Esophagus (tissue), 2 donors: ENCODE data around the gene HDAC11. TPM values are rescaled to one million over a fixed set of nuclear protein-coding genes. Genes with fewer than 3 reads are reported as not detected.
A peak's percentile ranks its signal among the peaks of the same experiment; 100 is the strongest.

ENCODE experiments used
- H3K27ac ChIP-seq, 2 donors: one replicate each; pipeline ENCODE4 v1.5.1; 2013; ENCODE audit warnings: low read depth in 2 of 2, mild to moderate bottlenecking in 2 of 2, inconsistent platforms in 1 of 2, low read length in 1 of 2, moderate library complexity in 1 of 2
- H3K27me3 ChIP-seq, 2 donors: one replicate each; pipeline ENCODE4 v1.6.1; 2013; ENCODE audit warnings: low read length in 2 of 2, control low read depth in 1 of 2, mild to moderate bottlenecking in 1 of 2; ENCODE audit not compliant: insufficient read depth in 2 of 2, control insufficient read depth in 1 of 2
- H3K36me3 ChIP-seq, 2 donors: one replicate each; pipeline ENCODE4 v1.6.1; 2013; ENCODE audit warnings: low read length in 1 of 2; ENCODE audit not compliant: control insufficient read depth in 2 of 2, insufficient read depth in 2 of 2
- H3K4me1 ChIP-seq, 2 donors: one replicate each; pipeline ENCODE4 v1.6.1; 2013; ENCODE audit warnings: low read length in 1 of 2; ENCODE audit not compliant: control insufficient read depth in 2 of 2, insufficient read depth in 2 of 2
- H3K4me3 ChIP-seq, 2 donors: one replicate each; pipeline ENCODE4 v1.5.1; 2013; ENCODE audit warnings: low read length in 2 of 2, mild to moderate bottlenecking in 2 of 2, low read depth in 1 of 2, moderate library complexity in 1 of 2
- H3K9me3 ChIP-seq, 2 donors: one replicate each; pipeline ENCODE4 v1.6.1; 2013; ENCODE audit warnings: mild to moderate bottlenecking in 2 of 2, low read depth in 1 of 2, low read length in 1 of 2, moderate library complexity in 1 of 2; ENCODE audit not compliant: control insufficient read depth in 2 of 2, insufficient read depth in 1 of 2
- WGBS, 2 donors: extraction: QIAGEN DNeasy Blood & Tissue Kit; methylation state at CpG; one replicate each; pipeline ENCODE4 v1.1.7; 2013; 5-methylcytosine and 5-hydroxymethylcytosine counted together
- polyA plus RNA-seq, 2 donors: library from polyadenylated mRNA; stranded (reverse); fragments of 200-250 nt; gene quantifications; one replicate each; pipeline ENCODE4 v1.2.3, GENCODE V29; 2013
- donor health status: healthy with polysubstance abuse.
- donor health status: Bipolar disorder and iron deficiency.

Gene HDAC11
- polyA plus RNA-seq, 2 donors, result 12.9 TPM

DNA sequence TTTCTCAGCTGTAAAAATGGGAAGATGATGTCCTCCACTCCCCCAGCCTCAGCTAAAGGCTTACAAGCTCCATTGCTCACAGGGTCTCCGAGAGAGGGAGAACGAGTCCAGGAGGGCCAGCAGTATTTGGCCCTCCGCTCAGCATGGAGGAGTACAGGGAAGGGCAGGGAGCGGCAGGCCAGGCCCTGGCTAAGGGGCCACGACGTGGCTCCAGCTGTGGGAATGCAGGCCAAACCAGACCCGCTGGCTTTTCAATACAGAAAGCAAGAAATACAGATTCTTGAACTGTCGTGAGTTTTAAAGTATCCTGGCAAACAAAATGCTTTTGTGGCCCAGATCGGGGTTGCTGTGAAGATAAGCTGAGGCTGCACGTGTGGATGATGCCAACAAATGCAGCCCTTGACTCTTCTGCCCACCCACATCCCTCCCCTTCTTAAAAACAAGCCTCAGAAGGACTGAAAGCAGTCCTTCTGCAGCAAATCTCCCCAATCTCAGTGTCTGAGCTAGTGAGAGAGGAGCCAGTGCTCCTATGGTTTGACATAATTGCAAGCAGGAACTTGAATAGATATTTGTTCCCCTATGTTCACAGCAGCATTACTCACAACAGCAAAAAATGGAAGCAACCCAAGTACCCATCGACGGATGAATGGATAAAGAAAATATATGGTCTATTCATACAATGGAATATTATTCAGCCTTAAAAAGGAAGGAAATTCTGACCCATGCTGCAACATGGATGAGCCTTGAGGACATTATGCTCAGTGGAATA lies 50.3 kb downstream of the HDAC11 start:
- Histone ChIP-seq H3K9me3 (no peaks in the 10 kb centered on the region), H3K36me3 (no peaks in the 10 kb centered on the region), H3K27ac (no peak overlapping the region), H3K4me3 (no peak overlapping the region), H3K4me1 (peaks cover 0 to 13% of the 10 kb centered on the region in 2 donors), H3K27me3 (no peaks in the 10 kb centered on the region)
- WGBS, 2 donors, result 58 to 65% methylated on average over 12 of the region's 12 CpGs

GRCh38 chr3:13532085-13532484 lies 52.0 kb downstream of the HDAC11 start:
- peaks cover 0 to 8% of the 10 kb centered on the region in 2 donors for H3K4me1 ChIP-seq
- WGBS, 2 donors, result 81 to 86% methylated on average over 9 of the region's 9 CpGs
- no peak overlapping the region for H3K4me3 ChIP-seq
- H3K36me3 ChIP-seq, result no peaks in the 10 kb centered on the region
- no peaks in the 10 kb centered on the region for H3K9me3 ChIP-seq
- H3K27ac ChIP-seq, result peak overlapping the region in 1 of 2 donors; percentile 16
- no peaks in the 10 kb centered on the region for H3K27me3 ChIP-seq

GRCh38 chr3:13532631-13533030 lies 52.5 kb downstream of the HDAC11 start:
- Histone ChIP-seq H3K36me3 (no peaks in the 10 kb centered on the region), H3K4me1 (peaks cover 0 to 8% of the 10 kb centered on the region in 2 donors), H3K27me3 (no peaks in the 10 kb centered on the region), H3K9me3 (no peaks in the 10 kb centered on the region), H3K27ac (peak overlapping the region in 1 of 2 donors; percentile 16), H3K4me3 (no peak overlapping the region)
- WGBS, 2 donors, result 81% methylated on average over 5 of the region's 5 CpGs

GRCh38 chr3:13533885-13534301 lies 53.8 kb downstream of the HDAC11 start:
- Histone ChIP-seq H3K27me3 (no peaks in the 10 kb centered on the region), H3K4me1 (peaks cover 0 to 8% of the 10 kb centered on the region in 2 donors), H3K9me3 (no peaks in the 10 kb centered on the region), H3K4me3 (no peak overlapping the region), H3K36me3 (no peaks in the 10 kb centered on the region), H3K27ac (no peak overlapping the region)
- WGBS, 2 donors, result 57 to 67% methylated on average over 8 of the region's 8 CpGs

GRCh38 chr3:13535526-13535875 lies 55.4 kb downstream of the HDAC11 start:
- no peak overlapping the region for H3K4me3 ChIP-seq
- H3K9me3 ChIP-seq, result no peaks in the 10 kb centered on the region
- WGBS, 2 donors, result 89% methylated on average over 10 of the region's 10 CpGs
- no peaks in the 10 kb centered on the region for H3K27me3 ChIP-seq
- no peak overlapping the region for H3K27ac ChIP-seq
- H3K36me3 ChIP-seq, result no peaks in the 10 kb centered on the region
- H3K4me1 ChIP-seq, result peaks cover 0 to 6% of the 10 kb centered on the region in 2 donors

DNA sequence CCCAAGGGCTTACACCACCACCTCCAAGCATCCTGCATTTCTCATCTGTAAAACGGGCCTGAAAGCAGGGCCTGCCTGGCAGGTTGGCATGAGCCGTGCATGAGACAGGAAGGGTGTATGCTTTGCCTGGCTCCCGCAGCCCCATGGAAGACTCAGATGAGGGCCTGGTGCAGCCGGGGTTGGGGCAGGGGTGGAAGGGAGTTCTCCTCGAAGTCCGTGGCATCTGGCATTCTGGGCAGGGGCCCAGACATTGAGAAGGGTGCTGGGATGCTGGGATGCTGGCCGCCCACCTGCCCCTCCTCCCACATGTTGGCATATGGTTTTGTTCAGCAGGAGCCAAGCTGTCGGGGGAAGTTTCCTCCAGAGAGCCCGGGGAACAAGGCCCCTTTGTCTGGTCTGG lies 55.8 kb downstream of the HDAC11 start:
- 79 to 80% methylated on average over 9 of the region's 9 CpGs for WGBS, 2 donors
- Histone ChIP-seq H3K4me3 (no peak overlapping the region), H3K9me3 (no peaks in the 10 kb centered on the region), H3K36me3 (no peaks in the 10 kb centered on the region), H3K4me1 (peaks cover 0 to 6% of the 10 kb centered on the region in 2 donors), H3K27me3 (no peaks in the 10 kb centered on the region), H3K27ac (no peak overlapping the region)

DNA sequence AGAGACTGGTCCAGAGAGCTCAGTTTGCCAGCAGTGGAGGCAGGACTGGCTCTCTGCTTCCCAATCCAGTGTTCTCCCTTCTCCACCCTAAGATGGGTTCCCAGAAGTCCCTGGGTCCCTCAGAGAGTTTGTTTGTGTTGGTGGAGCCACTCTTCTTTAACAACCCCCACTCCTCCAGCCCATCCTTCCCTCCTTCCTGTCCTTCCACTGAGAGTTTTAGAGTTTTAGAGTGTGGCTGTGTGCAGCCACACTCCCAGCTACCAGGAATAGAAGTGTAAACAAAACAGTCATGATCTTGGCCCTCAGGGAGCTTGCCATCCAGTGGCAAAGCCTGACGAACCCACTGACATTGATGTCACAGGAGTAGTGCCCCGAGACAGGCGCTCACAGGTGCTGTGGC lies 56.3 kb downstream of the HDAC11 start:
- 78 to 81% methylated on average over 3 of the region's 3 CpGs for WGBS, 2 donors
- Histone ChIP-seq H3K4me1 (peaks cover 0 to 6% of the 10 kb centered on the region in 2 donors), H3K4me3 (no peak overlapping the region), H3K27me3 (no peaks in the 10 kb centered on the region), H3K9me3 (peaks cover 0 to 4% of the 10 kb centered on the region in 2 donors), H3K27ac (no peak overlapping the region), H3K36me3 (no peaks in the 10 kb centered on the region)

- no peak overlapping the region for H3K4me3 ChIP-seq
- H3K9me3 ChIP-seq, result peaks cover 0 to 5% of the 10 kb centered on the region in 2 donors
- no peaks in the 10 kb centered on the region for H3K36me3 ChIP-seq
- H3K27me3 ChIP-seq, result no peaks in the 10 kb centered on the region
- H3K27ac ChIP-seq, result no peak overlapping the region
- 43 to 46% methylated on average over 8 of the region's 8 CpGs for WGBS, 2 donors
- H3K4me1 ChIP-seq, result peaks cover 0 to 6% of the 10 kb centered on the region in 2 donors
Measured at GRCh38 chr3:13536832-13537231, 56.7 kb downstream of the HDAC11 start.

DNA sequence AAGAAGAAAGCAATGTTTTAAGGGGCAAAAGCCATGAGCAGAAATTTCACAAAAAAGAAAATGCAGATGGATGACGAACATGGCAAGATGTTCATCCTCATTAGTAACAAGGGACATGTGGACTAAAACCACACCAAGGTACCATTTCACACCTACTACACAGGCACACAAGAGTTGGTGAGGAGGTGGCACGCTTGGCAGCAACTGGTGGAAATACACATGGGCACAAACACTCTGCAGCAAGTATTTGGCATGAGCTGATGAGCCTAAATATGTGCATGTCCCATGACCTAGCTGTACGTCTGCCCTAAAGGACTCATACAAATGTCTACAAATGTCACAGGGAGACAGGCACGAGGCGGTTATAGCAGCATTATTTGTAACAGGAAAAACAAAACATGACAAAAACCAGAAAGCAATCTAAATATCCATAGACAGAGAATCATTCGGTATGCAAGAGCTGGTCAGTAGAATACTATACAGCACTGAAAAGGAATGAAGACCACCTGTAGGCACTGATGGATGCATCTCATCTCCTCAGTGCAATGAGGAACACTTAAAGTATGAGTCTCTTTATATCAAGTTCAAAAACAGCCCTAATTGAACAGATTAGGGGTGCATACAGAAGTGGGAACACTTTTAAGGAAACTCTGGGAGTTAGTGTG lies 57.3 kb downstream of the HDAC11 start:
- Histone ChIP-seq H3K9me3 (peaks cover 0 to 5% of the 10 kb centered on the region in 2 donors), H3K27ac (no peak overlapping the region), H3K4me1 (peaks cover 0 to 6% of the 10 kb centered on the region in 2 donors), H3K4me3 (no peak overlapping the region), H3K36me3 (no peaks in the 10 kb centered on the region), H3K27me3 (no peaks in the 10 kb centered on the region)
- WGBS, 2 donors, result 94 to 98% methylated on average over 6 of the region's 6 CpGs
